Measurements from ENCODE around the gene KRTAP20-4. TPM values are rescaled to one million over a fixed set of nuclear protein-coding genes. Genes with fewer than 3 reads are reported as not detected.

Gene KRTAP20-4
- total RNA-seq, 2 experiments from 2014 or later: not detected

Other genes with a start within 250 kb of the KRTAP20-4 start
- not detected for gene KRTAP13-2, start 248.4 kb upstream of the KRTAP20-4 start, total RNA-seq
- gene KRTAP13-1, start 224.6 kb upstream of the KRTAP20-4 start, total RNA-seq: not detected
- not detected for gene KRTAP13-3, start 194.7 kb upstream of the KRTAP20-4 start, total RNA-seq
- gene KRTAP13-4, start 190.4 kb upstream of the KRTAP20-4 start, total RNA-seq: not detected
- gene KRTAP15-1, start 180.4 kb upstream of the KRTAP20-4 start, total RNA-seq: not detected
- not detected for gene KRTAP19-1, start 140.3 kb upstream of the KRTAP20-4 start, total RNA-seq
- gene KRTAP19-2, start 133.2 kb upstream of the KRTAP20-4 start, total RNA-seq: not detected
- not detected for gene KRTAP19-3, start 128.6 kb upstream of the KRTAP20-4 start, total RNA-seq
- gene KRTAP19-4, start 123.5 kb upstream of the KRTAP20-4 start, total RNA-seq: not detected
- not detected for gene KRTAP19-5, start 118.5 kb upstream of the KRTAP20-4 start, total RNA-seq
- gene KRTAP19-6, start 78.8 kb upstream of the KRTAP20-4 start, total RNA-seq: not detected
- gene KRTAP19-7, start 59.3 kb upstream of the KRTAP20-4 start, total RNA-seq: not detected
- not detected for gene KRTAP22-2, start 30.2 kb upstream of the KRTAP20-4 start, total RNA-seq
- gene KRTAP6-3, start 28.2 kb upstream of the KRTAP20-4 start, total RNA-seq: not detected
- not detected for gene KRTAP6-2, start 21.7 kb upstream of the KRTAP20-4 start, total RNA-seq
- gene KRTAP22-1, start 19.5 kb upstream of the KRTAP20-4 start, total RNA-seq: not detected
- gene KRTAP6-1, start 6.7 kb upstream of the KRTAP20-4 start, total RNA-seq: not detected
- gene KRTAP20-1, start 4.2 kb upstream of the KRTAP20-4 start, total RNA-seq: not detected
- gene KRTAP20-2, start 14.6 kb downstream of the KRTAP20-4 start, total RNA-seq: not detected
- not detected for gene KRTAP20-3, start 22.2 kb downstream of the KRTAP20-4 start, total RNA-seq
- not detected for gene KRTAP21-3, start 98.2 kb downstream of the KRTAP20-4 start, total RNA-seq
- gene KRTAP21-2, start 126.6 kb downstream of the KRTAP20-4 start, total RNA-seq: not detected
- not detected for gene KRTAP21-1, start 134.8 kb downstream of the KRTAP20-4 start, total RNA-seq
- not detected for gene KRTAP8-1, start 192.6 kb downstream of the KRTAP20-4 start, total RNA-seq
- gene KRTAP7-1, start 209.1 kb downstream of the KRTAP20-4 start, total RNA-seq: not detected